GM08714 (cell line): ENCODE measurements around the gene PLAC9.

Experiments
- H3K4me3 ChIP-seq: fragments of 200-500 bp; sonication (Bioruptor generic); 2 replicates; pipeline ENCODE4 v1.5.1; 2014; ENCODE audit warnings: mild to moderate bottlenecking, low read length, inconsistent platforms
- ZNF274 ChIP-seq: IDR thresholded peaks from 2 replicates; pipeline ENCODE4 v1.6.1; 2012; ENCODE audit warnings: mild to moderate bottlenecking, low read depth, low read length

The PLAC9 gene

DNA sequence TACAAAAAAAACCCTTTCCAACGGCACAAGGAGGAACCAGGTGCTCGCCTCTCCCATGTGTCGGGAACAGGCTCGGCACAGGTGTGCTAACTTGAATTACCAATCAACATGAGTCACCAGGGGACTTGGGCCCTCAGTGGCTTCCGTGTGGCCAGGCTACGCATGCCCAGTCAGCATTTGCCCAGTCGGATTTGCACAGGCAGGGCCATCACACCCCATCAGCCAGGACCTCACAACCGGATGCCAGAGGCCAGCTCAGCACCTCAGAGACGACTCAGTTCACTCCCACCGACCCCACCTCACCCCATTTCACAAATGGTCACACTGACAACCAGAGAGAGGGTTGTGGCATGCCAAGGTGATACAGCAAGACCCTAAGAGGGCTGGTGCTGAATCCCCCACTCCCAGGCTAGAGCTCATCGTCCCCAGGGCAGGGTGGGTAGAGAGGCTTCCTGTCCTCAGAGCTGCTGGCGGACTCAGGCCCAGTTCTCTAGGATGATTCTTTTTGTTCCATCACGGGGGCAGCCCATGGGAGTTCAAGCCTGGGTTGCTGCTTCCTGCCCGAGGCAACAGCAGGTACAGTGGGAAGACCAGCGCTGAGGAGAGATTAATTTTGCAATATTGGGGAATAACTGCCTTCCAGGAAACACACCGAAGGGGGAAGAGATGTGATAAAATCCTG lies 59.2 kb downstream of the PLAC9 start:
- TF ChIP-seq ZNF274 = no peak
- no peak overlapping the region for H3K4me3 ChIP-seq

GRCh38 chr10:80192553-80192952 lies 60.0 kb downstream of the PLAC9 start:
- no peak for TF ChIP-seq ZNF274
- no peak overlapping the region for H3K4me3 ChIP-seq

DNA sequence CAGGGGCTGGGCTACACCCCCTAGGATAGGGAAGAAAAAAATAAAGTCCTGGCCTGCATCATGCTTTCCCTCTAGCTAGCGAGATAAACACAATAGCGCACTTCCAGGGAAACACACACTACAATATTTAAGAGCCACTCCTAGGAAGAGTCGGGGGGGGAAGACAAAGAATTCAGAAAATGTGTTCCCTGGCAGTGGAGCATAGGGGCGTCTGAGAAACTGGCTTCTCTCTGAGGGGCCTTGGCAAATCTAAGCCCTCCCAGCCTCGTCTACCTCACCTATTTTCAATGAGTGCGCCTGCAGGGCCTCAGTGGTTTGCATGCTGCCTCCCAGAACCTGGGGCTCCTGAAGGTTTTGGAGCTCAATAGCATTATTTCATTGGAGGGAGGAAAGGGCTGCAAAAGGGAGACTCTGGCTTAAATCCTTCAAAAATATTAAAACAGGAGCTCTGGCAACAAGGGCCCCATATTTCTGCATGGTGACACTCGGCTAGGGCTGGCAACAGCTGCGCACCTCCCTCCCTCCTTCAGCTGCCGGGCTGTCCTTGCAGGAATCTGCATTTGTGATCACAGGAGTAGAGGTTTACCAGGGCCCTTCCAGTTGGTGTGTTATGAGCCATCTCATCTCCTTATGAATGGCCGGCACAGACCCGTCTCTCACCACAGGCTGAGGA lies 62.0 kb downstream of the PLAC9 start:
- H3K4me3 ChIP-seq = no peak overlapping the region
- TF ChIP-seq ZNF274 = no peak
